PC-9 (cell line): ENCODE data around the gene NEU4. TPM values are rescaled to one million over a fixed set of nuclear protein-coding genes. Genes with fewer than 3 reads are reported as not detected.

Experiments
- BruUV-seq: library from RNA; stranded (reverse); fragments of 400-500 nt; replicated peaks from 2 replicates; lab custom pipeline; 2021; lab: Mats Ljungman, UMichigan
- CTCF ChIA-PET: fragments of 300-600 bp; sonication (Branson Sonifier 250); formaldehyde crosslinking; loops from one replicate; lab custom pipeline; 2022; ENCODE audit warnings: antibody characterized with exemption; lab: Charles Lee
- POLR2A ChIA-PET: fragments of 300-600 bp; sonication (Branson Sonifier 250); formaldehyde crosslinking; loops from one replicate; lab custom pipeline; 2022; ENCODE audit warnings: antibody characterized with exemption; ENCODE audit not compliant: unreplicated experiment; lab: Charles Lee
- DNase-seq, 2 experiments: peaks; one replicate each; pipeline versions ENCODE4 v3.0.0 to v3.0.0-alpha.2; 2015 to 2022; ENCODE audit warnings: mixed read lengths in 1 of 2
- H2AFZ ChIP-seq: fragments of 200-600 bp; sonication (generic); 2 replicates; pipeline ENCODE4 v1.8.1; 2017; ENCODE audit warnings: antibody characterized with exemption
- H3F3A ChIP-seq: fragments of 200-600 bp; sonication (generic); 2 replicates; pipeline ENCODE4 v1.8.1; 2017; ENCODE audit warnings: antibody characterized with exemption, mild to moderate bottlenecking, low read depth; ENCODE audit not compliant: insufficient read depth
- H3K27ac ChIP-seq: fragments of 200-600 bp; sonication (generic); 2 replicates; pipeline ENCODE4 v1.6.1; 2016; ENCODE audit warnings: mixed run types
- H3K27me3 ChIP-seq: fragments of 200-600 bp; sonication (generic); 2 replicates; pipeline ENCODE4 v1.6.1; 2016; ENCODE audit warnings: low read depth, mixed run types; ENCODE audit not compliant: insufficient read depth
- H3K36me3 ChIP-seq: fragments of 200-600 bp; sonication (generic); 2 replicates; pipeline ENCODE4 v1.6.1; 2016; ENCODE audit warnings: low read depth, mixed run types
- H3K4me1 ChIP-seq: fragments of 200-600 bp; sonication (generic); replicated peaks from 2 replicates; pipeline ENCODE4 v1.6.1; 2016; ENCODE audit warnings: mixed run types; ENCODE audit not compliant: insufficient read depth
- H3K4me2 ChIP-seq: fragments of 200-600 bp; sonication (generic); 2 replicates; pipeline ENCODE4 v1.6.1; 2017; ENCODE audit warnings: mixed run types
- H3K4me3 ChIP-seq: fragments of 200-600 bp; sonication (generic); 2 replicates; pipeline ENCODE4 v1.6.1; 2016; ENCODE audit warnings: mixed run types
- H3K79me2 ChIP-seq: fragments of 200-600 bp; sonication (generic); 2 replicates; pipeline ENCODE4 v1.6.1; 2017; ENCODE audit warnings: low read depth, mixed run types
- H3K9me2 ChIP-seq: fragments of 200-600 bp; sonication (generic); 2 replicates; pipeline ENCODE4 v1.8.1; 2017; ENCODE audit warnings: mild to moderate bottlenecking; ENCODE audit not compliant: insufficient read depth
- H3K9me3 ChIP-seq: fragments of 200-600 bp; sonication (generic); 2 replicates; pipeline ENCODE4 v1.8.1; 2016; ENCODE audit warnings: low read depth; ENCODE audit not compliant: insufficient read depth
- H4K20me1 ChIP-seq: fragments of 200-600 bp; sonication (generic); 2 replicates; pipeline ENCODE4 v1.8.1; 2017; ENCODE audit not compliant: insufficient read depth
- EZH2 ChIP-seq: fragments of 200-600 bp; sonication (generic); IDR thresholded peaks from 2 replicates; pipeline ENCODE4 v1.8.0; 2017; ENCODE audit warnings: antibody characterized with exemption, low read depth
- intact Hi-C: fragments of 100-400 bp; cut with micrococcal nuclease; formaldehyde crosslinking; loops from one replicate; pipeline ENCODE4 v1.10.0; 2022; ENCODE audit not compliant: unreplicated experiment
- total RNA-seq: library from RNA; stranded (reverse); gene quantifications from 2 replicates; pipeline ENCODE4 v1.2.3, GENCODE V29; 2021
- TF ChIP-seq, protein P1 (sequence below): fragments of 200-600 bp; sonication (generic); conservative IDR thresholded peaks from 2 replicates; pipeline ENCODE4 v1.6.1; 2017; ENCODE audit warnings: mixed run types, antibody characterized with exemption, mild to moderate bottlenecking, moderate library complexity

Gene NEU4
- total RNA-seq, 1 experiment from 2014 or later: 0.92 TPM

DNA sequence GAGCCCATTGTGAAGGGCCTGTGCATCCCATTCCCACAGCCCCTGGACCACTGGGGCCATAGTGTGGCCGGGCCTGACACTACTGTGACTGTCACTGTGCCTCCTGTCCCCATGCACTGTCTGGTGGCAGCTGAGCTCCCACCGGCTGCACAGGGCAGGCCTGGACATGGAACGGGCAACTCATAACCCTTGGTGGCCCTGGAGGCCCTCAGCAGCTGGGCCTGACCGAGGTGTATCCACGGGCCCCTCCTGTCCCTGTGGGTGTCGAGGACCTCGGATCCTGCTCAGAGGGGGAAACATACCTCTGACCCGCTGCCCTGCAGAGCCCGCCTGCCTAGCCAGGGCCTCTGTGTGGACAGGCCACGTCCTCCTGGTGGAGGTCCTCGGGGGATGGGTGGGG, 40.1 kb upstream of the NEU4 start:
- no peak overlapping the region for H3K27ac ChIP-seq
- no peak overlapping the region for H3K4me2 ChIP-seq
- ChIA-PET CTCF (no interaction called here), POLR2A (no interaction called here)
- no peak overlapping the region for H2AFZ ChIP-seq
- H3K9me3 ChIP-seq: no peaks in the 10 kb centered on the region
- no peak overlapping the region for H3K4me3 ChIP-seq
- TF ChIP-seq EZH2: no peak
- TF ChIP-seq, protein P1, sequence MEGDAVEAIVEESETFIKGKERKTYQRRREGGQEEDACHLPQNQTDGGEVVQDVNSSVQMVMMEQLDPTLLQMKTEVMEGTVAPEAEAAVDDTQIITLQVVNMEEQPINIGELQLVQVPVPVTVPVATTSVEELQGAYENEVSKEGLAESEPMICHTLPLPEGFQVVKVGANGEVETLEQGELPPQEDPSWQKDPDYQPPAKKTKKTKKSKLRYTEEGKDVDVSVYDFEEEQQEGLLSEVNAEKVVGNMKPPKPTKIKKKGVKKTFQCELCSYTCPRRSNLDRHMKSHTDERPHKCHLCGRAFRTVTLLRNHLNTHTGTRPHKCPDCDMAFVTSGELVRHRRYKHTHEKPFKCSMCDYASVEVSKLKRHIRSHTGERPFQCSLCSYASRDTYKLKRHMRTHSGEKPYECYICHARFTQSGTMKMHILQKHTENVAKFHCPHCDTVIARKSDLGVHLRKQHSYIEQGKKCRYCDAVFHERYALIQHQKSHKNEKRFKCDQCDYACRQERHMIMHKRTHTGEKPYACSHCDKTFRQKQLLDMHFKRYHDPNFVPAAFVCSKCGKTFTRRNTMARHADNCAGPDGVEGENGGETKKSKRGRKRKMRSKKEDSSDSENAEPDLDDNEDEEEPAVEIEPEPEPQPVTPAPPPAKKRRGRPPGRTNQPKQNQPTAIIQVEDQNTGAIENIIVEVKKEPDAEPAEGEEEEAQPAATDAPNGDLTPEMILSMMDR: no peak
- no TSS peak for BruUV-seq
- 0 out of 2 replicates have a peak, but pooled peaks cover 8% of the 10 kb centered on the region for H3F3A ChIP-seq
- intact Hi-C loops: no loop called here
- no peaks in the 10 kb centered on the region for H3K36me3 ChIP-seq
- H4K20me1 ChIP-seq: no peaks in the 10 kb centered on the region
- no peaks in the 10 kb centered on the region for H3K9me2 ChIP-seq
- DNase-seq: no peak
- H3K4me1 ChIP-seq: peaks cover 4% of the 10 kb centered on the region
- no peaks in the 10 kb centered on the region for H3K27me3 ChIP-seq
- no peaks in the 10 kb centered on the region for H3K79me2 ChIP-seq

DNA sequence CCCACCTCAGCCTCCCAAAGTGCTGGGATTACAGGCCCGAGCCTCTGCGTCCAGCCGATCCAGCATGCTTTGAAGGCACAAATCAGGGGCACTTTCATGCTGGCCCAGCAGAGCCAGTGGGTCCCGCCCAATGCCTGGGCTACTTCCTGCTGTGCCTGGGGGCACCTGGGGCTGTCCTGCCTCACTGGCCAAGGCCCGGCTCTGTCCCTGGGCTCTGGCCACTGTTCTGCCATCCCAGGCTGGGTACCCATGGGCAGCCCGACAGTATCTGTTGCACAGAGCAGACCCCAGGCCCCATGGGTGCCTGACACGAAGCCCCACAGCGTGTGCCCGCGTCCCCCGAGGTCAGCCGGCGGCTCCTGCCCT, 39.2 kb upstream of the NEU4 start:
- H3K9me3 ChIP-seq: no peaks in the 10 kb centered on the region
- H3K27me3 ChIP-seq: no peaks in the 10 kb centered on the region
- no peaks in the 10 kb centered on the region for H4K20me1 ChIP-seq
- intact Hi-C loops: no loop called here
- TF ChIP-seq, protein P1: no peak
- TF ChIP-seq EZH2: no peak
- no peak overlapping the region for H3K27ac ChIP-seq
- no peak overlapping the region for H3K4me3 ChIP-seq
- H3K4me2 ChIP-seq: no peak overlapping the region
- no peaks in the 10 kb centered on the region for H3K79me2 ChIP-seq
- peaks cover 13% of the 10 kb centered on the region for H3K4me1 ChIP-seq
- DNase-seq: no peak
- H3K9me2 ChIP-seq: no peaks in the 10 kb centered on the region
- CTCF ChIA-PET: no interaction called here
- no peak overlapping the region for H2AFZ ChIP-seq
- H3K36me3 ChIP-seq: no peaks in the 10 kb centered on the region
- 0 out of 2 replicates have a peak, but pooled peaks cover 8% of the 10 kb centered on the region for H3F3A ChIP-seq
- POLR2A ChIA-PET: no interaction called here
- no TSS peak for BruUV-seq

DNA sequence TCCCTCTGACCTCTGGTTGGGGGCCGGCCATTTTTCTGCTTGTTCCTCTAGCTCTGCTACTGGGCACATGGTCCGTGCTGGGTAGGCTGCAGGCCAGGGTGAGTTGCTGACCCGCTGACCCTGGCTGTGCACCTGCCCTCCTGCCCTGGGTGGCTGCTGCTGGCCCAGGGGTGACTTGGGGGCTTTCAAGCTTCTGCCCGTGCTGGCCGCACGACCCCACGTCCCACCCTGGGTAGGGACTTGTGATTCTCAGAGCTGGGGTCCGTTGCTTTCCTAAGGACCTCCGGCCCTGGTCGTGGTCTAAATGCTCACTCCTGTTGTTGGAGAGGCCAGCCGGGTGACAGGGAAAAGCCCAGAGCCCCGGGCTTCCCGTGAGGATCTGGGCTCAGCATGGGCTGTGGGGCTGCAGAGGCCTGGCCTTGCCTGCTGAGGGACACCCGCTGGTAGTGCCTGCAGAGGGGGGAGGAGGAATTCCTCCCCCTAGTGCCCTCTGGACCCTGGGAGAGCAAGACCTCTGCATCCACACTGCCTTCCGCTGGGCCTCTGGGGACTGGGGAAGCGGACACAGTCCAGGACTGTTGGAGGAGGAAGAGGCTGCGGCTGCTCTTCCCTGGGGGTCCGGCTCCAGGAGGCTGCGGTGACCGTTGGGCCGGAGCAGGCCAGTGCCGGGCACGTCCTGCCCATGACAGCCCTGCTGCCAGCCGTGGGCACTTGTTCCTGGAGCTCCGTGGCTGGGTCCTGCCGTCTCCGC, 38.6 kb upstream of the NEU4 start:
- Histone ChIP-seq H3K27me3 (no peaks in the 10 kb centered on the region), H3K4me3 (no peak overlapping the region), H2AFZ (no peak overlapping the region), H4K20me1 (no peaks in the 10 kb centered on the region), H3K79me2 (no peaks in the 10 kb centered on the region), H3K9me2 (no peaks in the 10 kb centered on the region), H3K4me1 (peaks cover 18% of the 10 kb centered on the region), H3K9me3 (no peaks in the 10 kb centered on the region), H3K36me3 (no peaks in the 10 kb centered on the region), H3F3A (0 out of 2 replicates have a peak, but pooled peaks cover 8% of the 10 kb centered on the region), H3K27ac (no peak overlapping the region), H3K4me2 (no peak overlapping the region)
- TF ChIP-seq, protein P1: no peak
- no peak for TF ChIP-seq EZH2
- no TSS peak for BruUV-seq
- intact Hi-C loops: no loop called here
- POLR2A ChIA-PET: no interaction called here
- CTCF ChIA-PET: no interaction called here
- no peak for DNase-seq
